Measurements from ENCODE around the gene FNDC3A.
"Not testable (repeated sequence)": the region's sequence is repeated elsewhere in the genome, so short reads cannot be mapped to it uniquely, and the experiment has no call there.

Gene FNDC3A

DNA sequence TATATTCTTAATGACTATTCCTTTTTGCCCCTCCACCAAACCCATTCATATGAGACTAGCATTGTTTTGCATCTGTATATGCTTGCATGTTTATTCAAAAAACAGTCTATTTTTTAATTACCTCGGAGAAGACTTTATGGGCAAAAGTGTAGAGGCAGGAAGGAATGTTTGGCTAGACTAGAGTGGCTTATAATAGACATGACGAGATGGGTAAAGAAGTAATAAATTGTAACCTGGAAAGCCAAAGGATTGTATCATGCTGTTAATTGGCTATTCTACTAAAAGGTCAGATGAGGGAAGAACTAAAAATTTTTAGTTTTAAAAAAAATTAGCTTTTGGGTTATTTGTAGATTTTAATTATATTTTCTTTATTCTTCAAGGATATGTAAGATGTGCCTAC is 91.1 kb downstream of the FNDC3A start:
- Histone ChIP-seq H3K4me1 (peaks cover 5% of the 10 kb centered on the region; the same call in 1 of the 2 replicates), H3K27ac (no peak overlapping the region), H3K9ac (no peak overlapping the region), H3K4me2 (no peak overlapping the region), H3K4me3 (no peak overlapping the region), H3K36me3 (peaks cover 16% of the 10 kb centered on the region), H3K9me3 (peaks cover 4% of the 10 kb centered on the region; the same call in 1 of the 2 replicates), H4K20me1 (no peaks in the 10 kb centered on the region), H3K27me3 (no peaks in the 10 kb centered on the region)
- no peak for TF ChIP-seq Cebpa-rat (IDR thresholded peaks at IDR 0.05)

DNA sequence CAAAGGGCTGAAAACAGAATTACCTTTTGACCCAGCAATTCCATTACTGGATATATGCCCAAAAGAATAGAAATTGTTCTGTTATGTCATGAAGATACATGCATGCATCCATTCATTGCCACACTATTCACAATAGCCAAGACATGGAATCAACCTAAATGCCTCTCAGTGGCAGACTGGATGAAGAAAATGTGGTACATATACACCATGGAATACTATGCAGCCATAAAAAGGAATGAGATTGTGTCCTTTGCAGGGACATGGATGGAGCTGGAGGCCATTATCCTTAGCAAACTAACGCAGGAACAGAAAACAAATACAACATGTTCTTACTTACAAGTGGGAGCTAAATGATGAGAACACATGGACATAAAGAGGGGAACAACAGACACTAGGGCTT is 92.8 kb downstream of the FNDC3A start:
- not testable (repeated sequence) for H3K27me3 ChIP-seq, H3K4me3 ChIP-seq, H3K27ac ChIP-seq, H3K4me1 ChIP-seq, H3K4me2 ChIP-seq, H3K9me3 ChIP-seq, H3K9ac ChIP-seq, H4K20me1 ChIP-seq
- peaks cover 16% of the 10 kb centered on the region for H3K36me3 ChIP-seq

DNA sequence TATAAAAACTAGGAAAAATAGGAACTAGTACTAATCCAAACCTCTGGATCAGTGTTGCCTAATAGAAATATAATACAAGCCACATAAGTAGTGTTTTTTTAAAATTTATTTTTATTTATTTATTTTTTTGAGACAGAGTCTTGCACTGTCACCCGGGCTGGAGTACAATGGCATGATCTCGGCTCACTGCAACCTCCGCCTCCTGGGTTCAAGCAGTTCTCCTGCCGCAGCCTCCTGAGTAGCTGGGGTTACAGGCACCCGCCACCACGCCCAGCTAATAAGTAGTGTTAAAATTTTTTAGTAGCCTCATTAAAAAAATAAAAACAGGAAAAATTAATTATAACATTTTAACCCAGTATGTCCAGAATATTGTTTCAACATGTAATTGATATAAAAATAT is 94.3 kb downstream of the FNDC3A start:
- H3K9ac ChIP-seq, H3K4me2 ChIP-seq, H3K27ac ChIP-seq, H3K27me3 ChIP-seq, H3K4me3 ChIP-seq, H4K20me1 ChIP-seq, H3K9me3 ChIP-seq, H3K4me1 ChIP-seq: not testable (repeated sequence)
- H3K36me3 ChIP-seq, result peaks cover 16% of the 10 kb centered on the region

DNA sequence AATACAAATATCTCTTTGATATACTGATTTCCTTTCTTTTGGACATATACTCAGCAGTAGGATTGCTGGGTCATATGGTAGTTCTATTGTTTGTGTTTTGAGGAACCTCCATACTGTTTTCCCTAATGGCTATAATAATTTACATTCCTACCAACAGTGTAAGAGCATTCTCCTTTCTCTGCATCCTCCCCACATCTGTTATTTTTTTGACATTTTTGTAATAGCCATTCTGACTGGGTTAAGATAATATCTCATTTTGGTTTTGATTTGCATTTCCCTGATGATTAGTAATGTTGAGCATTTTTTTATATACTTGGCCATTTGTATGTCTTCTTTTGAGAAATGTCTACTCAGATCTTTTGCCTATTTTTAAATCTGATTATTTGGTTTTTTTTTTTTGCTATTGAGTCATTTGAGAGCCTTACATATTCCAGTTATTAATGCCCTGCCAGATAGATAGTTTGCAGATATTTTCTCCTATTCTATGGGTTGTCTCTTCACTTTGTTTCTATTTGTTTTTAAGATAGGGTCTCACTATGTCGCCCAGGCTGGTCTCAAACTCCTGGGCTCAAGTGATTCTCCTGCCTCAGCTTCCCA is 95.7 kb downstream of the FNDC3A start:
- H3K9me3 ChIP-seq, result peaks cover 4% of the 10 kb centered on the region; the same call in 1 of the 2 replicates
- no peak overlapping the region for H3K4me2 ChIP-seq
- H3K4me3 ChIP-seq, result no peak overlapping the region
- H3K36me3 ChIP-seq, result peaks cover 23% of the 10 kb centered on the region
- TF ChIP-seq Cebpa-rat (IDR thresholded peaks at IDR 0.05), result no peak
- no peaks in the 10 kb centered on the region for H3K4me1 ChIP-seq
- no peaks in the 10 kb centered on the region for H4K20me1 ChIP-seq
- no peak overlapping the region for H3K9ac ChIP-seq
- H3K27ac ChIP-seq, result no peak overlapping the region
- no peaks in the 10 kb centered on the region for H3K27me3 ChIP-seq

DNA sequence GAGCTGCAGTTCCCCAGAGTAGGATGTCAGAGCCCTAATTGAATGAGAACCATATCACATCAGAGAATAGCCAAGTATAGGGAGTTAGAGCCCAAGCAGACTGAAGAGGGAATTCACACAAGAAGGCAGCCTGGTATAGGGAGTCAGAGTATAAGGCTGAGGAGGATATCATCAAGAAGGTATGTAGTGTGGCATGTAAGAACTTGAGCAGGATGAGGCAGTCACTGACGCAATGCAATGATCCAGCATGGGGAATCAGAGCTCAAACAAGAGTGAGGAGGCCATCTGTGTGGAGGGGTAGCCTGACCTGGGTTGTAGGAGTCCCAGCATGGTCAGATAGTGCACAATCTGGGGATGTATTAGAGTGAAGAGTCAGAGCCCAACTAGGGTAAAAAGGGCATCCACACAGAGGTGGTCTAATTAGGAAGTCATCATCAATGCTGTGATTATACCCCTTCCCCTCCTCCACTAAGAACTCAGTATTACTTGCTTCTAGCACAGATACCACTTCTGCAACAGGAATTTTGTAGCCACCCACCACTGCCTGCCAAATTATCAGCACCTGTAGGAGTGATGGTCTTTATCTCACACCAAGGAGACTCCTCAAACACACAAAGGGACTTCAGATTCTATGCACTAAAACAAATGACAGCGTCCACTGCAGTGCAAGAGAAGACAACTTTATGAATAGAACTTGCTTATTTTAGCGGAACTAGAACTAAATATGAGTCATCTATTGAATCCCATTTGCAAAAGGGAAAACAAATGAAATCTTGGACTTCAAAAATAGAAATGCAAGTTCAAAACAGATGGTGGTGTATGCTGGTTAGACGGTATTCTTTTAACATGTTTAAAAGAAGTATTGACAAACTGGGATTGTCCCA is 107.2 kb downstream of the FNDC3A start:
- Histone ChIP-seq H3K27me3 (no peaks in the 10 kb centered on the region), H3K36me3 (peaks cover 19% of the 10 kb centered on the region; the same call in 1 of the 2 replicates), H3K4me3 (no peak overlapping the region), H3K9me3 (no peaks in the 10 kb centered on the region), H4K20me1 (no peaks in the 10 kb centered on the region), H3K4me1 (no peaks in the 10 kb centered on the region), H3K4me2 (no peak overlapping the region), H3K27ac (no peak overlapping the region), H3K9ac (no peak overlapping the region)
- no peak for TF ChIP-seq Cebpa-rat (IDR thresholded peaks at IDR 0.05)

DNA sequence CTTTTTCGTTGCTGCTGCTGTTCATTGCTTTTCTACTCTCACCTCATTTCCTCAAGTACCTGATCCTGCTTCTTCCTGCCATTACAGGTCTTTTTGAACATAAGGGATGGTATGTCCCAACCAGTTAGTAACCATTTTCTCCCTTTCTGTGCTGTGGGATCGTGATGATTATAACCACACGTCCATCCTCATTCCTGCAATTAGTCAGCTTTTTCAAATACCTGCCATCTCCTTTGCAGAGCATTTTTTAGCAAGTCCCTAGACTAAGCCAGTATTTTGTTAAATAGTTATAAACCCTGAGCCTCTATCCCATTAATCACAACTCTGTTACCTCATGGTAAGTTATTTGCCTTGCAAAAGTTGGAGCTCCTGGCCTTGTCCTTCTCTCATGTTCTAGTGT is 109.2 kb downstream of the FNDC3A start:
- H3K27me3 ChIP-seq, result no peaks in the 10 kb centered on the region
- TF ChIP-seq Cebpa-rat (IDR thresholded peaks at IDR 0.05), result no peak
- no peaks in the 10 kb centered on the region for H4K20me1 ChIP-seq
- H3K9me3 ChIP-seq, result no peaks in the 10 kb centered on the region
- no peaks in the 10 kb centered on the region for H3K4me1 ChIP-seq
- H3K36me3 ChIP-seq, result peaks cover 25% of the 10 kb centered on the region
- no peak overlapping the region for H3K4me2 ChIP-seq
- no peak overlapping the region for H3K27ac ChIP-seq
- no peak overlapping the region for H3K9ac ChIP-seq
- no peak overlapping the region for H3K4me3 ChIP-seq

DNA sequence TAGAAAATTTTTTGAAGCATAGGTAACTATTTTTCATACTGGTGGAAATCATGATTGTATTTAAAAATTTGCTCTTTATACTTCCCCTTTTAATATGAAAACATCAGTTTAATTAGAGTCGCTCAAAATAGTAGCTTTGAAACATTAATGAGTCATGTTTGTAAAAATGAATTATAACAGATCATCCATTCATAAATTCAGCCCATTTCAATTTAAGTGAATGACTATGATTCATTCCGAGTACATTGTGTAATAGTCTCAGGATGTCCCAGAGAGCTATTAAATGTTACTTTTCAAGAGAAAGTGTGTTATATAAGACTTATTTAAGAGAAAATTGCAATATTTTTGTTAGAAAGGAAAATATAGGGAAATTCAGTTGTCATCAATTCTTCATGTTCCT is 111.0 kb downstream of the FNDC3A start:
- TF ChIP-seq Cebpa-rat (IDR thresholded peaks at IDR 0.05), result no peak
- Histone ChIP-seq H3K9ac (no peak overlapping the region), H3K9me3 (no peaks in the 10 kb centered on the region), H4K20me1 (no peaks in the 10 kb centered on the region), H3K27ac (no peak overlapping the region), H3K4me3 (no peak overlapping the region), H3K36me3 (peaks cover 34% of the 10 kb centered on the region), H3K4me1 (no peaks in the 10 kb centered on the region), H3K4me2 (no peak overlapping the region), H3K27me3 (no peaks in the 10 kb centered on the region)

DNA sequence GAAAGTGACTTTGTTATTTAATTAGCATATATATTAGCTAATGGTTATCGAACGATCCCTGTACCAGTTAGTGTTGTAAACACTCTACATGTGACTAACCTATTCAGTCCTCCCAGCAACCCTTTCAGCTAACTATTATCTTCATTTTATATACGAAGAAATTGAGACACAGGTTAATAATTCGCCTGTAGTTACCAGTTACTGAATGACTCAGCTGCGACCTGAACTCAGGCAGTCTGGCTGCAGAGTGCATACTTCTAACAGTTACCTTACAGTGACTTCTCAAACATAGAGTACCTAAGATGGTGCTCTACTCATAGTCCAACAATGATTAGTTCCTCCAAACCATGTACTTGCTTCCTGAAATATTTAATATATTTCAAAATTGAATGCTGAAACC is 117.7 kb downstream of the FNDC3A start:
- Histone ChIP-seq H3K9me3 (no peaks in the 10 kb centered on the region), H3K4me3 (no peak overlapping the region), H3K27ac (no peak overlapping the region), H3K4me2 (no peak overlapping the region), H4K20me1 (no peaks in the 10 kb centered on the region), H3K36me3 (peaks cover 16% of the 10 kb centered on the region), H3K4me1 (peaks cover 20% of the 10 kb centered on the region), H3K9ac (no peak overlapping the region), H3K27me3 (no peaks in the 10 kb centered on the region)
- no peak for TF ChIP-seq Cebpa-rat (IDR thresholded peaks at IDR 0.05)

DNA sequence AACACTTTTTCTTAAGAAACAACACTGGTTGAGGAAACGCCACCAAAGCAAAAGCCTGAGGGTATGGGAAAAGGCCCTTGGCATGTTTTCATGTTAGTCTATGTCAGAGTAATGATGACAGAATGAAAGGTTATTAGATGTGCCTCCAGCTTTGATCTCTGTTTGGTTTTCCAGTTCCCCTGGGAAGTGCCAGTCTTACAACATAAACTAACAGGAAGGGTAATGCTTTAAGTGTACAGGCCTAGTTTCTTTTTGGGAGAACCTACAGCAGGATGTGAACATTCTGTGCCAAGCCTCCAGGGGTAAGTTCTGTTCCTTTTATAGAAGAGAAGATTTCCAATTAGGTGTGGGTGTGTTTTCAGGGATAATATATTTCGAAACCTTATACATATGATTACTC is 121.7 kb downstream of the FNDC3A start:
- Histone ChIP-seq H3K4me3 (no peak overlapping the region), H3K9me3 (no peaks in the 10 kb centered on the region), H3K4me2 (no peak overlapping the region), H3K9ac (no peak overlapping the region), H3K36me3 (no peaks in the 10 kb centered on the region), H3K4me1 (peaks cover 20% of the 10 kb centered on the region), H4K20me1 (no peaks in the 10 kb centered on the region), H3K27ac (no peak overlapping the region), H3K27me3 (no peaks in the 10 kb centered on the region)
- no peak for TF ChIP-seq Cebpa-rat (IDR thresholded peaks at IDR 0.05)

DNA sequence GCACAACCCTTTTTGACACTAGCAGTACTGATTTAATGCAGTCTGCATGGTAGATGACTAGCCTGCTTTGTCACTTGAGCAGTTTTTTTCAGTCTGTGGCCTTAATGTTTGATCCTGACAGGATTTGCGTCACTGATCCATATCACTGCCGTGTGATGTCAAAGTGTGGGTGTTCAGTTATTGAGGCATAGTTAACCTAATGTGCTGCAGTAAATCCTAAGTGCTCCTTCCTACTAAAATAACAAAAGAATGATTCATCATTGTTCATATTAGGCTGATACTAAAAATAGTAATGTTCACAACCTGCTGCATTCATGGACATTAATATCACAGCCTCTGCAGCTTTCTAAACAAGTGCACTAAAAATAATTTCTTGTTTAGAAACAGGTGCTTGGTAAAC is 122.5 kb downstream of the FNDC3A start:
- no peak for TF ChIP-seq Cebpa-rat (IDR thresholded peaks at IDR 0.05)
- no peaks in the 10 kb centered on the region for H3K36me3 ChIP-seq
- no peaks in the 10 kb centered on the region for H3K27me3 ChIP-seq
- no peak overlapping the region for H3K9ac ChIP-seq
- H3K4me1 ChIP-seq, result peaks cover 20% of the 10 kb centered on the region
- H3K9me3 ChIP-seq, result no peaks in the 10 kb centered on the region
- H3K4me3 ChIP-seq, result no peak overlapping the region
- no peak overlapping the region for H3K27ac ChIP-seq
- no peak overlapping the region for H3K4me2 ChIP-seq
- no peaks in the 10 kb centered on the region for H4K20me1 ChIP-seq

Measured in BLaER1 (cell line).